A549 treated with AZD2906 at 1 μM for 4 hours (cell line): ENCODE data around the gene KIDINS220. TPM values are rescaled to one million over a fixed set of nuclear protein-coding genes. Genes with fewer than 3 reads are reported as not detected.

Experiments
- total RNA-seq: library from RNA; stranded (reverse); fragments of 200-300 nt; extraction: Qiagen RNA extraction; gene quantifications from 5 replicates; pipeline ENCODE4 v1.2.3, GENCODE V29; 2022

KIDINS220 gene
- 15.4 to 20.7 TPM (median 17.5 TPM) in 5 replicates for total RNA-seq

DNA sequence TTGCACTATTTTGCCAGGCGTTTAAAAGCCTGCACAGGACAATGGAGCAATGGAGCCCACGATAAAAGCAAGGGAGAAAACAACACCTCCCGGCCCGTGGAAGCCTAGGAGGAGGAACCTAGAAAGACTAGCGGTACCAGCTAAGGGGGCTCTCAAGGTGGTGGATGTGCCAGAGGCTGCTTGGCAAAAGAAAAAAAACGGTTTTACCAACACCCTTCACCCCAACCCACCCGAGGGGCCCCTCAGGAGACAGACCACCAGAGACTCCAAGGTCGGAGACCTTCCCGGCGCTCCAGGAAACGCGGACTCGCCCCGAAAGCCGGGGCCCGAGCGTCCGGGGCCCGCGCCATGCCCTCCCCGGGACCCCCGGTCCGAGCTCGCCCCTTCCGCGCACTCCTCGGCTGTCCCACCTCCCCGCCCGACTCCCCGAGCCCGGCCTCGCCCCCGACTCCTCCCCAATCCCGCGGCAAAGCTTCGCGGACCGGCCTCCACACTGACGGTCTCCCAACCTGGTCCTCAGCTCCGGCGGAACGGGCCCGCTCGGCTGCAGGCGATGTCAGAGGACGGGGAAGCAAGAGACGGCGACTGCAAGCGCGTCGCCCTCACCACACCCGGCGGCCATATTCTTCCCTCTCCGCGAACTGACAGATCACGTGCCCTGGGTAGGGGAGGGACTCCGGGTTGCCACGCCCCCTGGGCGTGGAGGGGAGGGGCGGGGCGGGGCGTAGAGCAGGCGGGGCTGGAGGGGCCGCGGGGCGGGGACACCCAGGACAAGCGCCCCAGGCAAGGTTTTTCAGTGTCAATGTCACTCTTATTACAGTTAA is at the start of gene KIDINS220:
KIDINS220 (minus strand) TSS at position 643 of the 824 bp plus-strand sequence. CDS start 10,520 bp downstream, outside the sequence.

GRCh38 chr2:8681786-8682692 is 155.4 kb downstream of the KIDINS220 start, which contains the start of gene ID2:
Gene ID2, plus strand, starts transcription at chr2:8682056. Its CDS starts 110 bp downstream, at chr2:8682166.

Other genes with a start within 250 kb of the KIDINS220 start
- gene ID2, start 155.6 kb downstream of the KIDINS220 start, total RNA-seq, result 61.4 to 112 TPM (median 80.3 TPM) in 5 replicates
- 66.0 to 81.0 TPM (median 75.3 TPM) in 5 replicates for gene MBOAT2, start 166.1 kb upstream of the KIDINS220 start, total RNA-seq